Measurements from ENCODE around the gene KRT6C. TPM values are rescaled to one million over a fixed set of nuclear protein-coding genes. Genes with fewer than 3 reads are reported as not detected.
"Not testable (repeated sequence)": the region's sequence is repeated elsewhere in the genome, so short reads cannot be mapped to it uniquely, and the experiment has no call there.

The KRT6C gene
- total RNA-seq, 4 donors from 2014 or later, result not detected

DNA sequence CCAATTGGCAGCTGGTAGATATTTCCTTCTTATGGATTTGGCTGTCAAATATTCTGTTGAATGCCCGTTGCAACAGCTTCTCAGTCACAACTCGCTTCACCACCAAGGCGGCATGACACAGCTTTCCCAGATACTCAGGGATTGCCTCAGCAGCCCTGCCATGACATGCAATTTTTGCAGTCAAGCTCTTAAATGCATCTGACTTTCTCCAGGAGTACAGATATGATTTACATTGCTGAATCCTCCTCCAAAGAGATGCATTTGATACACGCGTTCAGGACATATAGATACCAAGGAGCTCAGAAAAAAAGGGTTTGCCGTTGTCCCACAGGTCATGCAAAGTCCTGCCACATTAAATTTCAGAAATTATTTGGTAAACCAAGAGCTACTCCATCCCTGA, 40.1 kb upstream of the KRT6C start:
- H3K4me1 ChIP-seq, result no peaks in the 10 kb centered on the region
- H3K9me3 ChIP-seq, result no peaks in the 10 kb centered on the region
- no peak for DNase-seq (ENCODE audit: extremely low spot score)
- H3K36me3 ChIP-seq, result no peaks in the 10 kb centered on the region
- peaks cover 0 to 18% (median 0%) of the 10 kb centered on the region in 4 donors for H3K27me3 ChIP-seq
- no peak overlapping the region for H3K4me3 ChIP-seq
- intact Hi-C loops (cut with DNase I), result no loop called here
- TF ChIP-seq EP300 (IDR thresholded peaks at IDR 0.05) (no peak), POLR2A (IDR thresholded peaks at IDR 0.05; ENCODE audit: low read depth) (no peak), POLR2AphosphoS5 (IDR thresholded peaks at IDR 0.05) (no peak)
- TF ChIP-seq, protein P1, sequence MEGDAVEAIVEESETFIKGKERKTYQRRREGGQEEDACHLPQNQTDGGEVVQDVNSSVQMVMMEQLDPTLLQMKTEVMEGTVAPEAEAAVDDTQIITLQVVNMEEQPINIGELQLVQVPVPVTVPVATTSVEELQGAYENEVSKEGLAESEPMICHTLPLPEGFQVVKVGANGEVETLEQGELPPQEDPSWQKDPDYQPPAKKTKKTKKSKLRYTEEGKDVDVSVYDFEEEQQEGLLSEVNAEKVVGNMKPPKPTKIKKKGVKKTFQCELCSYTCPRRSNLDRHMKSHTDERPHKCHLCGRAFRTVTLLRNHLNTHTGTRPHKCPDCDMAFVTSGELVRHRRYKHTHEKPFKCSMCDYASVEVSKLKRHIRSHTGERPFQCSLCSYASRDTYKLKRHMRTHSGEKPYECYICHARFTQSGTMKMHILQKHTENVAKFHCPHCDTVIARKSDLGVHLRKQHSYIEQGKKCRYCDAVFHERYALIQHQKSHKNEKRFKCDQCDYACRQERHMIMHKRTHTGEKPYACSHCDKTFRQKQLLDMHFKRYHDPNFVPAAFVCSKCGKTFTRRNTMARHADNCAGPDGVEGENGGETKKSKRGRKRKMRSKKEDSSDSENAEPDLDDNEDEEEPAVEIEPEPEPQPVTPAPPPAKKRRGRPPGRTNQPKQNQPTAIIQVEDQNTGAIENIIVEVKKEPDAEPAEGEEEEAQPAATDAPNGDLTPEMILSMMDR (IDR thresholded peaks at IDR 0.05), result no peak
- no peak overlapping the region for H3K27ac ChIP-seq (replicated peaks in 1 of 4)
- WGBS, result 92% methylated on average over 6 of the region's 6 CpGs

DNA sequence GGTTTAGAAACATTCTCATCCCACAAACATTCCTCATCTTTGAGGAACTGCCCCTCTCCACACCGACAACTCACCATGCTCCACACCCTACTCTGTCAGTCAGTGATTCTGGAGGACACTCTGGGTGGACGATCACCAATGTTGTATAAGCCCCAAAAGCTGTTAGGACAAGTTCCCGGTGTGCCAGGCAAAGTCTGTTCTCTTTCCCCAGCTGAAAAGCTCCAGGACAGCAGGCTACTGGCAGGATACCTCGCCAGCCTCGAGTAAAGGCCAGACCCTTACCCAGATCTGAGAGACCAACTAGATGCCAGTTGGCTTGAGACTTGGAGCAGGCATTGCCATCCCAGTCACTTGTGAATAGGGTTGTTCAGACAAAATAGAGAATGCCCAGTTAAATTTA, 34.6 kb upstream of the KRT6C start:
- no peaks in the 10 kb centered on the region for H3K4me1 ChIP-seq
- peak; percentile 88 for DNase-seq (ENCODE audit: extremely low spot score)
- 88% methylated on average over 5 of the region's 5 CpGs for WGBS
- TF ChIP-seq POLR2A (IDR thresholded peaks at IDR 0.05; ENCODE audit: low read depth), result no peak
- TF ChIP-seq POLR2AphosphoS5 (IDR thresholded peaks at IDR 0.05), result no peak
- TF ChIP-seq, protein P1 (IDR thresholded peaks at IDR 0.05), result no peak
- no peak for TF ChIP-seq EP300 (IDR thresholded peaks at IDR 0.05)
- H3K4me3 ChIP-seq, result no peak overlapping the region
- H3K27ac ChIP-seq (replicated peaks in 1 of 4), result no peak overlapping the region
- H3K9me3 ChIP-seq, result peaks cover 0 to 3% (median 0%) of the 10 kb centered on the region in 4 donors
- H3K36me3 ChIP-seq, result no peaks in the 10 kb centered on the region
- intact Hi-C loops (cut with DNase I), result loop anchor here (5.0 kb wide), 1 partner anchor 136 kb away; no protein-coding TSS in a partner anchor
- peaks cover 0 to 23% (median 0%) of the 10 kb centered on the region in 4 donors for H3K27me3 ChIP-seq

GRCh38 chr12:52506858-52507715, 33.5 kb upstream of the KRT6C start:
- intact Hi-C loops (cut with DNase I), result loop anchor here (5.0 kb wide), 1 partner anchor 135 kb away; no protein-coding TSS in a partner anchor

DNA sequence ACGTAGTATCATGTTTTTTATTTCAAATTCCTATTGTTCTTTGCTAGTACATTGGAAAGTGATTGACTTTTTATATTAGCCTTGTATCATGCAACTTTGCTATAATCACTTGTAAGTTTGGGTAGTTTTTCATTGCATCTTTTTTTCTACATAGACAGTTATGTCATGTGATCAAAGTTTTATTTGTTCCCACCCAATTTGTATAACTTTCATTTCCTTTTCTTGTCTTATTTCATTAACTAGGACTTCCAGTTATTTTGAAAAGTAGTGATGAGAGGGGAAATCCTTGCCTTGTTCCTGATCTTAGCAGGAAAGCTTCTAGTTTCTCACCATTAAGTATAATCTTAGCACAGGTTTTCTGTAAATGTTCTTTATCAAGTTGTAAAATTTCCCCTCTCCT, 29.3 kb upstream of the KRT6C start:
- DNase-seq (ENCODE audit: extremely low spot score), result no peak
- no peak for TF ChIP-seq EP300 (IDR thresholded peaks at IDR 0.05)
- Histone ChIP-seq H3K4me1 (no peaks in the 10 kb centered on the region), H3K27me3 (peaks cover 0 to 5% (median 0%) of the 10 kb centered on the region in 4 donors), H3K36me3 (no peaks in the 10 kb centered on the region), H3K27ac (replicated peaks in 1 of 4) (no peak overlapping the region), H3K9me3 (peaks cover 0 to 7% (median 0%) of the 10 kb centered on the region in 4 donors), H3K4me3 (no peak overlapping the region)
- intact Hi-C loops (cut with DNase I), result no loop called here
- WGBS, result 85% methylated on average over 1 of the region's 1 CpG

More at GRCh38 chr12:52506858-52507715, 33.5 kb upstream of the KRT6C start:
- H3K9me3 ChIP-seq, result peaks cover 0 to 7% (median 0%) of the 10 kb centered on the region in 4 donors
- no peak overlapping the region for H3K4me3 ChIP-seq
- H3K36me3 ChIP-seq, result no peaks in the 10 kb centered on the region
- peaks cover 0 to 20% (median 0%) of the 10 kb centered on the region in 4 donors for H3K27me3 ChIP-seq
- TF ChIP-seq, protein P1 (IDR thresholded peaks at IDR 0.05), result peak; percentile 43 to 56 (median 47)
- no peak for TF ChIP-seq POLR2AphosphoS5 (IDR thresholded peaks at IDR 0.05)
- no peak for TF ChIP-seq EP300 (IDR thresholded peaks at IDR 0.05)
- TF ChIP-seq POLR2A (IDR thresholded peaks at IDR 0.05; ENCODE audit: low read depth), result no peak
- peak; percentile 81 for DNase-seq (ENCODE audit: extremely low spot score)
- no peaks in the 10 kb centered on the region for H3K4me1 ChIP-seq
- 41% methylated on average over 4 of the region's 4 CpGs for WGBS
- H3K27ac ChIP-seq (replicated peaks in 1 of 4), result no peak overlapping the region

- Histone ChIP-seq H3K4me3 (no peak overlapping the region), H3K27ac (replicated peaks in 1 of 4) (no peak overlapping the region), H3K4me1 (peaks cover 0 to 3% (median under 1%) of the 10 kb centered on the region in 4 donors), H3K36me3 (no peaks in the 10 kb centered on the region), H3K27me3 (peaks cover 0 to under 1% (median 0%) of the 10 kb centered on the region in 4 donors), H3K9me3 (peaks cover 0 to 7% (median 0%) of the 10 kb centered on the region in 4 donors)
- WGBS, result 87% methylated on average over 7 of the region's 7 CpGs
- TF ChIP-seq POLR2A (IDR thresholded peaks at IDR 0.05; ENCODE audit: low read depth), result no peak
- TF ChIP-seq, protein P1 (IDR thresholded peaks at IDR 0.05), result no peak
- no peak for TF ChIP-seq EP300 (IDR thresholded peaks at IDR 0.05)
- no peak for TF ChIP-seq POLR2AphosphoS5 (IDR thresholded peaks at IDR 0.05)
- intact Hi-C loops (cut with DNase I), result no loop called here
- DNase-seq (ENCODE audit: extremely low spot score), result no peak
Measured at GRCh38 chr12:52501490-52501889, 27.9 kb upstream of the KRT6C start.

- intact Hi-C loops (cut with DNase I); H3K27ac ChIP-seq (replicated peaks in 1 of 4); H3K27me3 ChIP-seq; H3K36me3 ChIP-seq; H3K9me3 ChIP-seq; H3K4me3 ChIP-seq: not testable (repeated sequence)
- H3K4me1 ChIP-seq, result peaks cover 3 to 10% (median 4%) of the 10 kb centered on the region in 4 donors
- peak; percentile 66 for DNase-seq (ENCODE audit: extremely low spot score)
- WGBS, result 82% methylated on average over 6 of the region's 6 CpGs
Measured at GRCh38 chr12:52500574-52500973, 27.0 kb upstream of the KRT6C start.

All from esophagus muscularis mucosa (tissue), 4 donors.